Ovary (tissue), 9 donors: Measurements from ENCODE around the gene C3. TPM values are rescaled to one million over a fixed set of nuclear protein-coding genes. Genes with fewer than 3 reads are reported as not detected.

Source experiments
- DNase-seq, 5 donors: peaks; one replicate each; pipeline ENCODE4 v3.0.0-alpha.2; 2019 to 2020
- H3K27ac ChIP-seq, 2 donors: fragments of 200-600 bp; one replicate each; pipeline versions ENCODE4 v1.5.1 to v1.8.0; 2019 to 2022
- H3K27me3 ChIP-seq: fragments of 200-600 bp; one replicate; pipeline ENCODE4 v1.8.0; 2022
- H3K36me3 ChIP-seq: fragments of 200-600 bp; sonication (generic); one replicate; pipeline ENCODE4 v1.5.1; 2019
- H3K4me1 ChIP-seq: one replicate; pipeline ENCODE4 v1.8.1; 2013; ENCODE audit warnings: mild to moderate bottlenecking, moderate library complexity; ENCODE audit not compliant: insufficient read depth
- H3K4me3 ChIP-seq: fragments of 200-600 bp; sonication (generic); one replicate; pipeline ENCODE4 v1.5.1; 2017
- H3K9me3 ChIP-seq, 2 donors: fragments of 200-600 bp in 1 of 2; sonication (generic) in 1 of 2; one replicate each; pipeline versions ENCODE4 v1.5.1 to v1.8.1; 2013 to 2019; ENCODE audit warnings: mild to moderate bottlenecking in 1 of 2, moderate library complexity in 1 of 2
- CTCF ChIP-seq, 3 donors: fragments of 450-650 bp in 2 of 3; fragments of 200-600 bp in 1 of 3; IDR thresholded peaks; one replicate each; pipeline versions ENCODE4 v1.5.1 to v1.8.0; 2016 to 2022; ENCODE audit warnings: antibody characterized with exemption in 3 of 3, mild to moderate bottlenecking in 1 of 3
- EP300 ChIP-seq: sonication (generic); formaldehyde crosslinking; IDR thresholded peaks from one replicate; pipeline ENCODE4 v1.6.1; 2017; ENCODE audit warnings: antibody characterized with exemption
- POLR2A ChIP-seq: fragments of 450-650 bp; IDR thresholded peaks from one replicate; pipeline ENCODE4 v1.6.1; 2017; ENCODE audit warnings: antibody characterized with exemption, mild to moderate bottlenecking, moderate library complexity
- WGBS, 3 donors: extraction: QIAGEN DNeasy Blood & Tissue Kit in 1 of 3; methylation state at CpG; one replicate each; pipeline versions ENCODE4 v1.1.5 to v1.1.7; 2013 to 2017; 5-methylcytosine and 5-hydroxymethylcytosine counted together
- intact Hi-C, 4 donors: fragments of 100-400 bp; cut with DNase I; formaldehyde crosslinking; loops; one replicate each; pipeline versions ENCODE4 v1.11.0 to v1.15.1; 2022 to 2023
- polyA plus RNA-seq, 2 donors: library from polyadenylated mRNA; stranded (reverse); fragments of 200-250 nt in 1 of 2; fragments of 350-450 nt in 1 of 2; fragmentation: Illumina TruSeq in 1 of 2; extraction: RNeasy Lipid Tissue Mini Kit (QIAGEN cat#74804) in 1 of 2; gene quantifications; one replicate each; pipeline ENCODE4 v1.2.3, GENCODE V29; 2013 to 2014
- total RNA-seq, 7 donors: library from RNA; depleted of rRNA in 2 of 7; stranded (reverse); fragments of >200 nt in 2 of 7; fragmentation: NEBNext Ultra II Directional in 3 of 7; extraction: Animal tissue kit (Norgen Biotek cat#: 25700) in 3 of 7; gene quantifications; one replicate each; pipeline versions ENCODE4 v1.1.0 to v1.2.4, GENCODE V29; 2016 to 2023
- donor health status: DM: no; HTN: no; CAD: no; lungs with moderate emphysema.
- donor health status: DM: no; HTN: no; CAD: no.
- donor health status: Bipolar disorder and iron deficiency.
- donor health status: DM: yes; HTN: yes; CAD: no.
- donor health status: DM: no; HTN: no; CAD: no.
- donor health status: DM: yes; HTN: yes; CAD: no.

The C3 gene
- total and polyA plus RNA-seq, 9 donors = 130 to 3,887 (median 1,173) TPM

- peak; percentile 65 for TF ChIP-seq POLR2A
- no peak for TF ChIP-seq EP300
- peak within 1 kb of the TSS; percentile 86 to 89 for H3K27ac ChIP-seq
- DNase-seq = peak; percentile 83 to 93 (median 92)
- peak within 1 kb of the TSS; percentile 60 for H3K4me3 ChIP-seq
- no peaks in the 10 kb centered on the region for H3K9me3 ChIP-seq
- no peaks in the 10 kb centered on the region for H3K27me3 ChIP-seq
- H3K36me3 ChIP-seq = no peaks in the 10 kb centered on the region
- H3K4me1 ChIP-seq = peaks cover 25% of the 10 kb centered on the region
- WGBS, 3 donors = 0 to 1% (median 0%) methylated on average over 22 to 47 of the region's 47 CpGs
- intact Hi-C loops = no loop called here
Observed at GRCh38 chr19:6739390-6739882, 19.0 kb upstream of the C3 start, which contains the start of gene TRIP10. Gene TRIP10, plus strand, starts transcription at chr19:6739680. Its CDS starts 82 bp downstream, at chr19:6739762.

- TF ChIP-seq CTCF (IDR thresholded peaks at IDR 0.05) (no peak), POLR2A (peak; percentile 1)
- peak overlapping the region; percentile 31 for H3K4me3 ChIP-seq
- WGBS, 3 donors = 4 to 6% (median 6%) methylated on average over 24 of the region's 24 CpGs
- no peaks in the 10 kb centered on the region for H3K36me3 ChIP-seq
- H3K9me3 ChIP-seq = no peaks in the 10 kb centered on the region
- peaks cover 20% of the 10 kb centered on the region for H3K4me1 ChIP-seq
- no peaks in the 10 kb centered on the region for H3K27me3 ChIP-seq
- peak; percentile 67 to 80 (median 75) for DNase-seq
- intact Hi-C loops = no loop called here
- H3K27ac ChIP-seq = peak overlapping the region; percentile 86 to 89
Observed at GRCh38 chr19:6738787-6739389, 18.4 kb upstream of the C3 start.

DNA sequence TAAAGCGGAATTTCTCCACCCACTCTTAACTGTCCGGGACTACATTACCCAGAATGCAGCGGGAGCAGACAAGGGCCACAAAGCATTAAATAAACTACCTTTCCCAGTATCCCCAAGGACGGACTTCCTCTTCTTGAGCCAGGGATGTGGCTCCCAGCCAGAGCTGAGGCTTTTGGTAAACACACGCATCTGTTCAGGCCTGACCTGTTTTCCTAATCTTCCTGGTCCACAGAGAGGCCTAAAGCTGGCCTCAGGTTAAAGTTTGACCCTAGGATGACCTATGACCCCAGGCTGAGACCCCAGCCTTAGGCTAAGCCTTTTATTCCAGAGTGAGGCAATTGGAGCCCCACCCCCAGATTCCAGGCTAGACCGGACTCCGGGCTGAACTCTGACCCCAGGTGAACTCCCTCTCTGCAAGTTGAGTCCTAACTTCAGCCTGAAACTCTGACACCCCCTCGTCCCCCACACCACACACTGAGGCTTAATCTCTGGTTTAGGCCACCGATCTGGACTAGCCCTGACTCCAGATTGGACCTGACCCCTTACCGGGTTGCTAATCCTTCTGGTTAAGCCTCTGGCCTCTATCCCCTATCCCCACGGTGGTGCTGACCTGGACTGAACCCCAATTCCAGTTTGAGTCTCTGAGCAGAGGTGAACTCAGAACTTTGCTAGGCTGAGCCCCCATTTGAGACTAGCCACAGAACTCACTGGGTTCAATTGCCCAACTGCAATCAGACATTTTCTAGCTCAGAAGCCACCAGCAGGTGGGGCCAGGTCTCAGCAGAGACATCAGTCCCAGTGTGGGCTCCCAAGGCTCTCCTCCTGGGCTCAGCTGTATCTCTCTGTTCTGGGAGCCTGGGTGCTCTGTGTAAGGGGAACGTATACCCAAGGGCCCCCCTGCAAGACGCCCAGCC, 17.7 kb upstream of the C3 start:
- Histone ChIP-seq H3K27me3 (no peaks in the 10 kb centered on the region), H3K4me1 (peaks cover 20% of the 10 kb centered on the region), H3K9me3 (no peaks in the 10 kb centered on the region), H3K4me3 (peak overlapping the region; percentile 31), H3K27ac (peak overlapping the region; percentile 86 to 89), H3K36me3 (no peaks in the 10 kb centered on the region)
- peak; percentile 94 to 99 (median 98) for DNase-seq
- TF ChIP-seq EP300 (no peak), CTCF (IDR thresholded peaks at IDR 0.05) (peak; percentile 38 to 65 (median 46)), POLR2A (peak; percentile 49)
- intact Hi-C loops = no loop called here
- 13 to 14% (median 14%) methylated on average over 13 of the region's 13 CpGs for WGBS, 3 donors

DNA sequence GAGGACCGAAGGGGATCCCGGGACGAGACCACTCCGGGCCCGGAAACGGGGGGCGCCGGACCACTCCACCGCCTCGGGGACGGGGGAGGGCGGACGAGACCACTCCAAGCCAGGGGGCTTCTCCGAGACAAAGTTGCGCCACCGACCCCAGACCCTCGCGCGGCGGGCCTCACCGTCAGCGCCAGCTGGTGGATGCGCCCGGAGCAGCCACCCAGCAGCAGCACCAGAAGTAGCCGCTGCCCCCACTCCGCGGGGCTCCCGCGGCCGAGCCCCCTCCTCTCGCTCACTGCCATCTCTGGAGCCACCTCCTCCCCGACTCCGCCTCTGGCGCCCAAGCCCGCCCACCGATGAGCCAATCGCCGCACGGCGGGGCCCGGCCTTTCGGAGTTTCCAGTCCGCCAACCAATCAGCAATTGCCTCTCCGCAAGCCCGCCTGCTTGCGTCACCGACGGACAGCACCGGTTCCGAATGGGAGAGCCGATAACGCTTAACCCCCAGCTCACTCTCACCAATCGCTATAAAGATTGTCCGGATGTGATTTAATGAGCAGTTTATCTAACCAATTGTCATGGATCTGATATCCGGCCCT, 16.9 kb upstream of the C3 start, which contains the start of gene GPR108:
Gene GPR108, minus strand, starts transcription at position 297 of the 589 bp plus-strand sequence. Its CDS starts 4 bp downstream, at position 293.
- Histone ChIP-seq H3K27me3 (no peaks in the 10 kb centered on the region), H3K4me1 (peaks cover 18% of the 10 kb centered on the region), H3K4me3 (peak within 1 kb of the TSS; percentile 92), H3K27ac (peak within 1 kb of the TSS; percentile 98 to 99), H3K9me3 (no peaks in the 10 kb centered on the region), H3K36me3 (no peaks in the 10 kb centered on the region)
- 0% methylated on average over 31 to 55 of the region's 55 CpGs for WGBS, 3 donors
- intact Hi-C loops = no loop called here
- DNase-seq = peak; percentile 99 to 100 (median 100)
- TF ChIP-seq EP300 (no peak), CTCF (IDR thresholded peaks at IDR 0.05) (peak in 1 of 3 donors; percentile 13), POLR2A (peak; percentile 57)
